GM12878 (cell line): ENCODE results near the gene CCDC27.

Experiments
- EZH2 ChIP-seq: IDR thresholded peaks from 2 replicates; pipeline ENCODE4 v1.6.1; 2012; ENCODE audit warnings: low read depth, mild to moderate bottlenecking, control low read depth, inconsistent platforms, low read length, borderline replicate concordance; ENCODE audit not compliant: control insufficient read depth
- FOS ChIP-seq: IDR thresholded peaks from 3 replicates; pipeline ENCODE4 v1.6.1; 2011; ENCODE audit warnings: borderline replicate concordance; ENCODE audit not compliant: insufficient read length; ENCODE audit errors: extremely low read depth
- GATAD2B ChIP-seq: fragments of 450-650 bp; conservative IDR thresholded peaks from 2 replicates; pipeline ENCODE4 v1.6.1; 2017; ENCODE audit warnings: low read depth, mild to moderate bottlenecking, moderate library complexity
- HCFC1 ChIP-seq: fragments of 150-350 bp; IDR thresholded peaks from 2 replicates; pipeline ENCODE4 v1.6.1; 2014; ENCODE audit warnings: low read length
- POLR2AphosphoS5 ChIP-seq: IDR thresholded peaks from 2 replicates; pipeline ENCODE4 v1.6.1; 2011; ENCODE audit warnings: mild to moderate bottlenecking, low read length, inconsistent platforms
- RAD51 ChIP-seq: fragments of 450-650 bp; IDR thresholded peaks from 2 replicates; pipeline ENCODE4 v1.6.1; 2016; ENCODE audit warnings: moderate library complexity, mild to moderate bottlenecking, inconsistent platforms
- RCOR1 ChIP-seq: conservative IDR thresholded peaks from 2 replicates; pipeline ENCODE4 v1.6.1; 2012; ENCODE audit warnings: low read depth, low read length, improper control_type of control experiment
- ZNF274 ChIP-seq: IDR thresholded peaks from one replicate; pipeline ENCODE4 v1.8.0; 2011; ENCODE audit not compliant: insufficient read length, insufficient read depth
- TF ChIP-seq, protein P1 (sequence below): IDR thresholded peaks from 2 replicates; pipeline ENCODE4 v1.6.1; 2012; ENCODE audit warnings: low read depth, low read length, improper control_type of control experiment
- TF ChIP-seq, protein P2 (sequence below): fragments of 450-650 bp; IDR thresholded peaks from 2 replicates; pipeline ENCODE4 v1.6.1; 2017; ENCODE audit warnings: mild to moderate bottlenecking, low read depth, inconsistent platforms; ENCODE audit not compliant: poor library complexity, severe bottlenecking
- TF ChIP-seq, protein P3 (sequence below), 3 experiments: IDR thresholded peaks in 2 of 3; conservative IDR thresholded peaks in 1 of 3; 2 replicates each; pipeline ENCODE4 v1.5.1; 2011; ENCODE audit warnings: low read depth in 3 of 3, low read length in 3 of 3, mild to moderate bottlenecking in 3 of 3, control low read depth in 2 of 3, moderate library complexity in 2 of 3, inconsistent platforms in 1 of 3, mixed read lengths in 1 of 3; ENCODE audit not compliant: control insufficient read depth in 2 of 3, insufficient read depth in 1 of 3; ENCODE audit errors: extremely low read depth in 1 of 3
- TF ChIP-seq, protein P4 (sequence below): fragments of 450-650 bp; IDR thresholded peaks from 2 replicates; pipeline ENCODE4 v1.6.1; 2016; ENCODE audit warnings: mild to moderate bottlenecking

DNA sequence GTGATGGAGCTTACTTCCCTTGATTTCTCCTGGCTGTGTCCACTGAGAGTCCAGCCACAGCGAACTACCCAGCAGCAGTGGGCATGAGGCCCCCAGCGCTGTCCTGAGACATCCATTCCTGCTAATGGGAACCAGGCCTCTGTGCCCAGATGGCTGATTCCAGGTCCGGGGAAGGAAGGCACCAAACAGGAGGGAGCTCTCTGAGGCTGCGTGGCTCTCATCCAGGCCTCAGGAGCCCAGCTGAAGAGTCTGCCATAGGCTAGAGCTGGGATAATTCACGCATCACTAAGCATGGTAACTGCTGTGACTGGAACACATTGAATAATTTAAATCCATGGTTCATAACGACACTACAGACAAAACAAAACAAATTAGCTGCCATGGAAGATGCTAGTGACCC is 68.8 kb downstream of the CCDC27 start:
- no peak for TF ChIP-seq RAD51
- no peak for TF ChIP-seq GATAD2B
- no peak for TF ChIP-seq EZH2
- TF ChIP-seq, protein P1, sequence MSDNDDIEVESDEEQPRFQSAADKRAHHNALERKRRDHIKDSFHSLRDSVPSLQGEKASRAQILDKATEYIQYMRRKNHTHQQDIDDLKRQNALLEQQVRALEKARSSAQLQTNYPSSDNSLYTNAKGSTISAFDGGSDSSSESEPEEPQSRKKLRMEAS: no peak
- TF ChIP-seq, protein P2, sequence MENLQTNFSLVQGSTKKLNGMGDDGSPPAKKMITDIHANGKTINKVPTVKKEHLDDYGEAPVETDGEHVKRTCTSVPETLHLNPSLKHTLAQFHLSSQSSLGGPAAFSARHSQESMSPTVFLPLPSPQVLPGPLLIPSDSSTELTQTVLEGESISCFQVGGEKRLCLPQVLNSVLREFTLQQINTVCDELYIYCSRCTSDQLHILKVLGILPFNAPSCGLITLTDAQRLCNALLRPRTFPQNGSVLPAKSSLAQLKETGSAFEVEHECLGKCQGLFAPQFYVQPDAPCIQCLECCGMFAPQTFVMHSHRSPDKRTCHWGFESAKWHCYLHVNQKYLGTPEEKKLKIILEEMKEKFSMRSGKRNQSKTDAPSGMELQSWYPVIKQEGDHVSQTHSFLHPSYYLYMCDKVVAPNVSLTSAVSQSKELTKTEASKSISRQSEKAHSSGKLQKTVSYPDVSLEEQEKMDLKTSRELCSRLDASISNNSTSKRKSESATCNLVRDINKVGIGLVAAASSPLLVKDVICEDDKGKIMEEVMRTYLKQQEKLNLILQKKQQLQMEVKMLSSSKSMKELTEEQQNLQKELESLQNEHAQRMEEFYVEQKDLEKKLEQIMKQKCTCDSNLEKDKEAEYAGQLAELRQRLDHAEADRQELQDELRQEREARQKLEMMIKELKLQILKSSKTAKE: no peak
- TF ChIP-seq, protein P3, sequence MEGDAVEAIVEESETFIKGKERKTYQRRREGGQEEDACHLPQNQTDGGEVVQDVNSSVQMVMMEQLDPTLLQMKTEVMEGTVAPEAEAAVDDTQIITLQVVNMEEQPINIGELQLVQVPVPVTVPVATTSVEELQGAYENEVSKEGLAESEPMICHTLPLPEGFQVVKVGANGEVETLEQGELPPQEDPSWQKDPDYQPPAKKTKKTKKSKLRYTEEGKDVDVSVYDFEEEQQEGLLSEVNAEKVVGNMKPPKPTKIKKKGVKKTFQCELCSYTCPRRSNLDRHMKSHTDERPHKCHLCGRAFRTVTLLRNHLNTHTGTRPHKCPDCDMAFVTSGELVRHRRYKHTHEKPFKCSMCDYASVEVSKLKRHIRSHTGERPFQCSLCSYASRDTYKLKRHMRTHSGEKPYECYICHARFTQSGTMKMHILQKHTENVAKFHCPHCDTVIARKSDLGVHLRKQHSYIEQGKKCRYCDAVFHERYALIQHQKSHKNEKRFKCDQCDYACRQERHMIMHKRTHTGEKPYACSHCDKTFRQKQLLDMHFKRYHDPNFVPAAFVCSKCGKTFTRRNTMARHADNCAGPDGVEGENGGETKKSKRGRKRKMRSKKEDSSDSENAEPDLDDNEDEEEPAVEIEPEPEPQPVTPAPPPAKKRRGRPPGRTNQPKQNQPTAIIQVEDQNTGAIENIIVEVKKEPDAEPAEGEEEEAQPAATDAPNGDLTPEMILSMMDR (IDR thresholded peaks at IDR 0.05 in 2 of 3, conservative IDR thresholded peaks at IDR 0.05 in 1 of 3; ENCODE audit: control insufficient read depth in 2 of 3, extremely low read depth in 1 of 3, insufficient read depth in 1 of 3, low read depth in 3 of 3, low read length in 3 of 3): no peak
- TF ChIP-seq RCOR1: no peak
- no peak for TF ChIP-seq POLR2AphosphoS5
- TF ChIP-seq FOS: no peak
- no peak for TF ChIP-seq HCFC1
- TF ChIP-seq, protein P4, sequence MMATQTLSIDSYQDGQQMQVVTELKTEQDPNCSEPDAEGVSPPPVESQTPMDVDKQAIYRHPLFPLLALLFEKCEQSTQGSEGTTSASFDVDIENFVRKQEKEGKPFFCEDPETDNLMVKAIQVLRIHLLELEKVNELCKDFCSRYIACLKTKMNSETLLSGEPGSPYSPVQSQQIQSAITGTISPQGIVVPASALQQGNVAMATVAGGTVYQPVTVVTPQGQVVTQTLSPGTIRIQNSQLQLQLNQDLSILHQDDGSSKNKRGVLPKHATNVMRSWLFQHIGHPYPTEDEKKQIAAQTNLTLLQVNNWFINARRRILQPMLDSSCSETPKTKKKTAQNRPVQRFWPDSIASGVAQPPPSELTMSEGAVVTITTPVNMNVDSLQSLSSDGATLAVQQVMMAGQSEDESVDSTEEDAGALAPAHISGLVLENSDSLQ: no peak
- no peak for TF ChIP-seq ZNF274
